Neural cell (in vitro differentiated cells): ENCODE results near the gene TRIM64. TPM values are rescaled to one million over a fixed set of nuclear protein-coding genes. Genes with fewer than 3 reads are reported as not detected.

Experiments used
- polyA plus RNA-seq: library from polyadenylated mRNA; depleted of rRNA; stranded (reverse); fragments of >200 nt; gene quantifications from 2 replicates; pipeline ENCODE4 v1.2.3, GENCODE V29; 2014
- small RNA-seq, 3 experiments: library from RNA; depleted of rRNA; stranded (forward); fragments of <200 nt; gene quantifications; one replicate each; pipeline ENCODE3, GENCODE V24; 2012

Gene TRIM64
- polyA plus RNA-seq, 1 donor from 2014 or later: not detected

Small RNA genes lying within 50 kb of the gene (small RNA-seq; reads per million reads assigned to genes)
- gene AP004607.1: 0 reads per million in 3 experiments

Other genes with a start within 250 kb of the TRIM64 start
- not detected in 2 replicates for gene TRIM49, start 157.5 kb upstream of the TRIM64 start, polyA plus RNA-seq
- gene TRIM64B, start 87.5 kb upstream of the TRIM64 start, polyA plus RNA-seq: not detected in 2 replicates
- not detected in 2 replicates for gene TRIM49D1, start 43.8 kb upstream of the TRIM64 start, polyA plus RNA-seq
- gene TRIM49D2, start 42.0 kb upstream of the TRIM64 start, polyA plus RNA-seq: not detected in 2 replicates
- not detected in 2 replicates for gene TRIM49C, start 65.1 kb downstream of the TRIM64 start, polyA plus RNA-seq
- gene UBTFL1, start 119.9 kb downstream of the TRIM64 start, polyA plus RNA-seq: not detected in 2 replicates
- 19.4 and 23.4 TPM in 2 replicates for gene NAALAD2, start 168.6 kb downstream of the TRIM64 start, polyA plus RNA-seq